Heart left ventricle (tissue), 13 donors: ENCODE results near the gene KCND3.

Source experiments
- CTCF ChIP-seq, 12 donors: fragments of 200-600 bp; sonication (generic) in 4 of 12; IDR thresholded peaks; one replicate each; pipeline versions ENCODE4 v1.5.0 to v1.8.0; 2018 to 2022; ENCODE audit warnings: antibody characterized with exemption in 12 of 12, mild to moderate bottlenecking in 5 of 12
- POLR2A ChIP-seq, 2 donors: fragments of 450-650 bp; IDR thresholded peaks; one replicate each; pipeline ENCODE4 v1.6.1; 2017; ENCODE audit warnings: antibody characterized with exemption in 2 of 2, mild to moderate bottlenecking in 2 of 2, moderate library complexity in 2 of 2
- donor health status: ischemic (EF 13 %, LVEDD 7.1; RV severe dilation, severe dysfunction).
- donor health status: DM: no; HTN: yes; CAD: no.
- donor health status: DM: no; HTN: no; CAD: no.
- donor health status: ischemic (EF 25% LVEDD 6.9; RV normal size, moderate dysfunction).
- donor health status: ischemic (EF 25% LVEDD 5.7; RV mildly dilated, moderate dysfunction).
- donor health status: ischemic (EF 35%, LVEDD 5.7; RV mildly dilated, moderate dysfunction).
- donor health status: nonischemic (EF 11% LVEDD 7.7; RV severe dilation, severe dysfunction).
- donor health status: DM: yes; HTN: yes; CAD: no.
- donor health status: PGD.
- donor health status: ischemic (EF 29% LVEDD 5.4; RV normal size, mild dysfunction).
- donor health status: nonischemic (EF 23%, LVEDD 6.1; RV moderate dilation, normal function).

- TF ChIP-seq CTCF (IDR thresholded peaks at IDR 0.05) (no peak), POLR2A (IDR thresholded peaks at IDR 0.05) (no peak)
These were observed 174.8 kb downstream of the KCND3 start for GRCh38 chr1:111814642-111815041.
